SK-N-MC (cell line): Measurements from ENCODE around the gene FGG.

Experiments
- EZH2 ChIP-seq: fragments of 200-600 bp; sonication (generic); IDR thresholded peaks from one replicate; pipeline ENCODE4 v1.6.1; 2017; ENCODE audit warnings: antibody characterized with exemption
- FOXP2 ChIP-seq: optimal IDR thresholded peaks from 2 replicates; pipeline ENCODE3; 2011; ENCODE audit warnings: mild to moderate bottlenecking, moderate library complexity; ENCODE audit not compliant: insufficient read depth; ENCODE audit errors: extremely low read length, control extremely low read depth
- POLR2AphosphoS5 ChIP-seq: IDR thresholded peaks from 2 replicates; pipeline ENCODE4 v1.6.1; 2012; ENCODE audit warnings: mild to moderate bottlenecking, low read depth, low read length, borderline replicate concordance

GRCh38 chr4:154611833-154612232 lies 623 bp downstream of the FGG start:
- TF ChIP-seq EZH2 = no peak
- no peak for TF ChIP-seq POLR2AphosphoS5
- TF ChIP-seq FOXP2 = no peak
